HL-60/S4 treated with phorbol 12-myristate 13-acetate at 8.2 ng/mL for 4 days and 3 days (cell line): Measurements from ENCODE around the gene CCDC120.

ENCODE experiments used
- in situ Hi-C: fragments of 300-500 bp; cut with MboI; formaldehyde crosslinking; loops from 2 replicates; pipeline ENCODE4 v1.15.0; 2022; ENCODE audit warnings: low sequenced_read_pairs

The CCDC120 gene

GRCh38 chrX:49061916-49062315 is 3.1 kb downstream of the CCDC120 start:
- in situ Hi-C loops: no loop called here

GRCh38 chrX:49063715-49064114 is 4.9 kb downstream of the CCDC120 start:
- in situ Hi-C loops: no loop called here

GRCh38 chrX:49064303-49064702 is 5.5 kb downstream of the CCDC120 start:
- in situ Hi-C loops: no loop called here

DNA sequence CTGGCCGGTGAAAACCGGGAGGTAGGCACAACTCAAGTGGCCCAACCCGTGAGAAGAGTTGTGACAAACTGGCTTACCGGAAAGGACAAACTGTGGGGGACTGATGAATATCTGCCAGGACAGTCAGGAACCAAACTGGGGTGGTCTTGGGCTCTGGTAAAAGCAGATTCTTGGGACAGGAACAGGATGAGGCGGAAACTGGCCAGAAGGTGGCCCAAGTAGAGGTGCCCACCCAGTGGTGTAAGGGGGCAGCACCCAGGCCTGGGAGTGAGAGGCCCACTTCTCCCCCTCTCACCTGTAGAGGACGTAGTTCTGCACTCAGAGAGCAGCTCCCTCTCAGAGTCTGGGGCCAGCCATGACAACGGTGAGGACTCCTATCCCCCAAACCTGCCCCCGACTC is 5.9 kb downstream of the CCDC120 start:
- in situ Hi-C loops: no loop called here

DNA sequence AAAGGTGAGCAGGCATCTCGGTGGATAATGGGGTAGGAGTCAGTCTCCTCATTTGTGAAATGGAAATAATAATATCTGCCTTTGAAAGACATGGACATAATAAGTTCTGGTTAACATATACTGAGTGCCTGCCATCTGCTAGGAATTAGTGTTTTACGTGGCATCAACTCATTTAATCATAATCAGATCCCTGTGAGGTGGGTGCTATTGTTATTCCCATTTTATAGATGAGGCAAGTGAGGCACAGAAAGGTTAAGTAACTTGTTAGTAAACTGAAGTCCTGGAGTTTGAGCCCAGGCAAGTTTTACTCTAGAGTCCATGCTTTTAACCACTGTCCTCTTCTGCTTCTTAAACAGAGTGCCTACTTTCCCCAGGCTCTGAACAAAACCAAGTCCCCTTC is 7.5 kb downstream of the CCDC120 start:
- in situ Hi-C loops: no loop called here

GRCh38 chrX:49066690-49067089 is 7.9 kb downstream of the CCDC120 start:
- in situ Hi-C loops: no loop called here

- in situ Hi-C loops: no loop called here
Measured at GRCh38 chrX:49067285-49068120, 8.7 kb downstream of the CCDC120 start.

DNA sequence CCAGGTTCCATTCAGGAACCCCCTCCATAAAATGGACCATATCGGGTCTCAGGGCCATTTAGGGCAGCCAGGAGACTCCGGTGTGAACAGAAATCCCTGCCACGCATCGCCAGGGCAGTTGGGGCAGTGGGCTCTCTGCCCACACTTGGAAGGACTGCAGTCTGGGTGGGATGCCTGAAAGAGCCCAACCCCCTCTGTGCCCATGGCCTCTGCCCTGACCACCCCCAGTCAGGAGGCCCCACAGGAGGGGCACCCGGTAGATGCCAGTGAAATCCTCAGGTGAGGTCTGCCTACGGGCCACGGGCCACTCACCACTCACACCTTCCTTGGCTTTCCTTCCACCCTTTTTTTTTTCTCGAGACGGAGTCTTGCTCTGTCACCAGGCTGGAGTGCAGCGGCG is 10.2 kb downstream of the CCDC120 start:
- in situ Hi-C loops: no loop called here

DNA sequence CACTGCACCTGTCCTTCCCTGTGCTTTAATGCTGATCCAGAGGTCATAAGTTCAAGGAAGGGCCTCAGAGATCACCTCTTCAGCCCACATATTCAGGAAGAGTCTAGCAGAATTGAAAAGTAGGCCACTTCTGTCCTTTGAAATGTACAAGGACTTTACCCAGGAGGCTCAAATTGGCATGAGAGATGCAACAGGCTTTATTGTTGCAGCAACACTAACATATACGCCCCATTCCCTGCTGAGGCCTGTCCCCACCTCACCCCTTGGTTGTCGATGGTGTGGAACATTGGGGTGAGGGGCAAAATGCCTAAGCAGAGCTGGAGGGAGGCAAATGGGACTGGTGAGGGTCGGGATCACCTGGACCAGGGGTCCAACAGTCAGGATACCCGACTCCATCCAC is 12.2 kb downstream of the CCDC120 start:
- in situ Hi-C loops: no loop called here

- in situ Hi-C loops: no loop called here
Measured at GRCh38 chrX:49071877-49072711, 13.3 kb downstream of the CCDC120 start.

- in situ Hi-C loops: no loop called here
Measured at GRCh38 chrX:49072712-49073095, 13.9 kb downstream of the CCDC120 start.

DNA sequence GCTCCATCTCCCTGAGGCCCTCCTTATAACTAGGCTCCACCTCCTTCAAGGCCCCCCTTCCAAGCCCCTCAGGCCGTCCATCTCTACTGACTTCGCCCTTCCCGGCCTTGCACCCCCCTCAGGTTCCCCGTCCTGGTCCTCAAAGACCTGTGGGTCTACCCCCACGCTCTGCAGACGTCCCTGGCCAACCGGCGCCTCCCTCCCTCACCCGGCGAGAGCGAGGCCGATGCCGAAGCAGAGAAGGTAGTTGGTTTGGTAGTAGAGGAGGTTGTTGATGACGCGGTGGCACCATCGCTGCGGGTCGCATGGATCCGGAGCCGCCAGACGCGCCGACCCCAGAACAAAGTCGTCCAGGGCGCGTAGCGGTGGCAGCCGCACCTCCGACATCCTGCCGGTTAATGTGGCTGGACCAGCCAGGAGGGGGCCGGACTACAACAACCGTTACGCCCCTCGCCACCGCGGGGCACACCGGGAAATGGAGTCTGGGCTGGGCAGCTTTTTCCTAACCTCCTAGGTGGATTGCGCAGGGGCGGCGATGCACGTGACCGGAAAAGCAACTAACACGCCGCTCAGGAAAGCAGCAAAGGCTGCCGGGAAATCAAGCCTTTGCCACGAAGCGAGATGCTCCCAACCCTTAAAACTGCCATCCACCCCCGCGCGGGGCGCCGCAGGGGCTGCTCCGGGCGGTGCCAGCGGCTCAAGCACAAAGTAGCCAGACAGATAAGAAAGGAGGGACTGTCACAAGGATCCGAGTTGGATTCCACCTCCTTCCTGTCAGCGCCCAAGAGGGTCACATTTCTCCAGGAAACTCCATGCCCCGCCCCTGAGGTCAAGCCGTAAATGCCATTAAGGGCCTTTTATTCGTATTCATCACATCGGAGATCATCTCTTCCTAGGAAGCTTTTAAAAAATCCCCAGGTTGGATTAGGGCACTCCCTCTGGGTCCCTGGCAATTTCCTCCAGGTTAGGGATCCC is 15.1 kb downstream of the CCDC120 start, which contains the start of gene PRAF2:
Gene PRAF2 (minus strand): TSS at position 402 of the 975 bp plus-strand sequence. CDS start 15 bp downstream, at position 387.
- in situ Hi-C loops: no loop called here

- in situ Hi-C loops: no loop called here
Measured at GRCh38 chrX:49075347-49075746, 16.5 kb downstream of the CCDC120 start.

DNA sequence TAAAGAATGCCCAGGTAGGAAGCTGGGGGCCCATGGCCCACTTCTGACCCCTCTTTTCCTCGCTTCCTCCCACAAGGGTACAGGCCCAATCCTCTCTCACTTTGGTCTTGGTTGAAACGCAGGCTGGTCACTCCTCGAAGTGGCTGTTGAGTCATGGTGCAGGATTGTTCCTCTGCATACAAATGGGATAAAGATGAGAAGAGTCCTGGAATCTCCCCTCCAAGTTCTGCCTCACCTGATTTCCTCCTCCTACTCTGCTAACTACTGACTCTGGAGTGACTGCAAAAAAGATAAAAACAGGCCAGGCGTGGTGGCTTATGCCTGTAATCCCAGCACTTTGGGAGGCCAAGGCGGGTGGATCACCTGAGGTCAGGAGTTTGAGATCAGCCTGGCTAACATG is 19.1 kb downstream of the CCDC120 start:
- in situ Hi-C loops: no loop called here

DNA sequence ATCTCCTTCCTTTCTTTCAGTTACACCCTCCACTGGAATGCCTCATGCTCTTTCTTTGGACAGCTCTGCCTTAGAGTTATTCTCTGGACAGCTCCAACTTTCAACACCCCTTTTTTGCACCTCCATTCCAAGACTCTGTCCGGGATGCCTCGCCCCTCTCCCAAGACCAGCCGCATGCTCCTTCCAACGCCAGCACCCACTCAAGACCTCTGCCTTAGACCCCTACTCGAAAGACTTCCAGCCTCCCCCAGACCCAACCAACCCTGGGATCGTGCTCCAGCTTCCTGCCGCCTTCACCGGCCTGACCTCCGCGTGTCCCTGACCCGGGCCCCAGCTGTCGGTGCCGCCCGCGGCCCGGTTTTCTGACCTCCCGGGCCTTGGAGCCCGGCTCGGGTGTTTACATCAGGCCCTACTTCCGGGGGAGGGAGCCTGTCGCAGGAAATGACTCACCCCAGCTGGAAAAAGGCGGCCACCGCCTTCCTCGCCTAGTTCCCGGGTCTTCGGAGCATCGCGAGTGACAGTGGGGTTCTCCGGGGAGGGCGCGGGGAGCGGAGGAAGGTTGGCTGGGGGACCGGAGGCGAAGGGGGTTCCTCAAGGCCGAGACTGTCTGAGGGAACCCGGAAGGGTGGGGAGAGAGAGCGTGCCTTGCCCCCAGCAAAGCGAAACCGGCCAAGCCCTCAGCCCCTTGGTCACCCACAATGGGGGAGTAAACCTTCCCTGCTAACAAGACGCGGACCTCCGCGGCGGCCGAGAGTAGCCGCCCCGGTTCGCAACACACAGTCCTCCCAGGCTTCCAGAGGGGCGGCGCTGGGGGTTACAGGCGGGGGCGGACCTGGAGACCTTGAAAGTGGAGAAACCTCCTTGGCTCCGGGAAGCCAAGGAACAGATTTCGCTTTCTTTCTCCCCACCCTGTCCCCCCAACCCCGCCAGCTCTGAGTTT is 21.0 kb downstream of the CCDC120 start, which contains the start of gene WDR45:
Gene WDR45 (minus strand): TSS at position 399 of the 940 bp plus-strand sequence. CDS start 1,792 bp downstream, outside the sequence.
- in situ Hi-C loops: no loop called here

- in situ Hi-C loops: no loop called here
Measured at GRCh38 chrX:49082271-49082871, 23.6 kb downstream of the CCDC120 start.

DNA sequence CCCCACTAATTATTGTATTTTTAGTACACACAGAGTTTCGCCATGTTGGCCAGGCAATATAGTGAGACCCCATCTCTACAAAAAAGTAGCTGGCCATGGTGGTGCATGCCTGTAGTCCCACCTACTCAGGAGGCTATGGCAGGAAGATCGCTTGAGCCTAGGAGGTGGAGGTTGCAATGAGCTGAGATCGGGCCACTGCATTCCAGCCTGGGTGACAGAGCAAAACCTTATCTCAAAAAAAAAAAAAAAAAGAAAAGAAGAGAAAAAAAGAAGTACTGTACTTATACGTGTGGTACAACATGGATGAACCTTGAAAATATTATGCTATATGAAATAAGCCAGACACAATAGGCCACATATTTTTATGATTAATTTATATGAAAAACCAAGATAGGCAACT is 30.8 kb downstream of the CCDC120 start:
- in situ Hi-C loops: no loop called here

DNA sequence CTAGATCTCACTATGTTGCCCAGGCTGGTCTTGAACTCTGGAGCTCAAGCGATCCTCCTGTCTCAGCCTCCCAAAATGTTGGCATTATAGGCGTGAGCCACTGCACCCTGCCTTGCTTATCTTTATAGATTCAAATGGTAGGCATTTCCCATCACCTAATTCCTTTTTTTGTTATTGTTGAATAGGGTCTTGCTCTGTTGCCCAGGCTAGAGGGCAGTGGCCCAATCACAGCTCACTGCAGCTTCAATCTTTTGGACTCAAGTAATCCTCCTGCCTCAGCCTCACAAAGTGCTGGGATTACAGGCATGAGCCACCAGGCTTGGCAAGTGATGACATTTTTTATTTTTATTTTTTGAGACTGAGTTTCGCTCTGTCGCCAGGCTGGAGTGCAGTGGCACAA is 37.6 kb downstream of the CCDC120 start:
- in situ Hi-C loops: no loop called here
